NK-92 (cell line): ENCODE measurements around the gene CFAP97.
"Not testable (repeated sequence)": the region's sequence is repeated elsewhere in the genome, so short reads cannot be mapped to it uniquely, and the experiment has no call there.

Source experiments
- DNase-seq: peaks from one replicate; lab custom pipeline; 2025; ENCODE audit not compliant: unreplicated experiment; lab: John Stamatoyannopoulos, UW

The CFAP97 gene

DNA sequence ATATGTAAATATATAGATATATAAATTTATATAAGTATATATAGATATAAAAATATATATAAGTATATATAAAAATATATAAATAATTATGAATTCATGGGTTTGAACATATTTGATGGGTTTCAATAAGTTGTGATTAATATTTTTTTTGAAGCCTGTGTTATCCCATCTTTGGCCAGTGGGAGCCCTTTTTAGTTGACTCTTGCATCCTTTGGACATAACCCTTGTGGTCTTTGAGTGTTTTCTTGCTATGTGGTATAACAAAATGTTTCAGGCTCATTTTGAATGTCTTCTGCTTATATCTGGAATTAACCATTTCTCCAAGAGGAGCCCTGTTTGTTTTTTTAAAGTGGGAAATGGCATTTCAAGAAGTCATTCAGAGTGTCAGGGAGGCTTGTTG is 20.8 kb upstream of the CFAP97 start:
- DNase-seq: no peak

DNA sequence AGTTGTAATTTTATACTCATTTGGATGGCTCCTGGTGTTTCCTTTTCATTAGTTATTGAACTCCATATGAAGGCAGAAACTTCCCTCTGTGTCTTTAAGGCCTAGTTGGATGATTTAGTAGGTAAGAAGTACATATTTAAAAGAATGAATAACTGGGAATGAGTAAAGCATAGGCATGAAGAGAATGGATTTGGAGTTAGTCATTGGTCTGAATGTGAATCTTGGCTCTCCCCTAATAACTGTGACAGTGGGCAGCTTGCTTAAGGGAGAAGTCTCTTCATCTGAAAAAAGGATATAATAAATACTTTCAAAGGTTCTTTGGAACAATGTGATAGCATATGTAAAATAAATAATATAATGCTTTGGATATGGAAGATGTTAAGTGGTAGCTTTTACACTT is 18.8 kb upstream of the CFAP97 start:
- no peak for DNase-seq

DNA sequence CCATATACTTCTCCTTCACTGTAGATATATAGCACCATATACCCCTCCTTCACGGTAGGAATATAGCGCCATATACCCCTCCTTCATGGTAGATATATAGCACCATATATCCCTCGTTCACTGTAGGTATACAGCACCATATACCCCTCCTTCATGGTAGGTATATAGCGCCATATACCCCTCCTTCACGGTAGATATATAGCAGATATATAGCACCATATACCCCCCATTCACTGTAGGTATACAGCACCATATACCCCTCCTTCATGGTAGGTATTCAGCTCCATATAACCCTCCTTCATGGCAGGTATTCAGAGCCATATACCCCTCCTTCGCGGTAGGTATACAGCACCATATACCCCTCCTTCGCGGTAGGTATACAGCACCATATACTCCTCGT is 18.1 kb upstream of the CFAP97 start:
- no peak for DNase-seq

DNA sequence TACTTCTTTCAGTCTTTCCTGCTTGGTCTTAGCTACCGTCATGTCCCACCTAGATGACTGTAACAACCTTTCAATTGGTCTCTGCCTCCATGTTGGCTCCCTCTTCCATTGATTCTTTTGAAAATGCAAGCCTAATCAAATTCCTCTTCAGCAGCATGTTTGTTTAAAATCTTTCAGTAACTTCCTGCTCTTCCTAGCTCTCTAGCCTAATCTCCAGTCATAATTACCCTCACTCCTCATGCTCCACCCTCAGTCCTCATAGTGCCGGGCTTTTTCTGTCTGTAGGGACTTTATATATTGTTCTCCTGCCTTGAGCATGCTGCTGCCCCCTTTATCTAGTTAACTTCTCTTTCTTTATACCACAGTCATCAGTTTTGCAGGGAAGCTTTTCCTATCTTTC is 17.7 kb upstream of the CFAP97 start:
- no peak for DNase-seq

DNA sequence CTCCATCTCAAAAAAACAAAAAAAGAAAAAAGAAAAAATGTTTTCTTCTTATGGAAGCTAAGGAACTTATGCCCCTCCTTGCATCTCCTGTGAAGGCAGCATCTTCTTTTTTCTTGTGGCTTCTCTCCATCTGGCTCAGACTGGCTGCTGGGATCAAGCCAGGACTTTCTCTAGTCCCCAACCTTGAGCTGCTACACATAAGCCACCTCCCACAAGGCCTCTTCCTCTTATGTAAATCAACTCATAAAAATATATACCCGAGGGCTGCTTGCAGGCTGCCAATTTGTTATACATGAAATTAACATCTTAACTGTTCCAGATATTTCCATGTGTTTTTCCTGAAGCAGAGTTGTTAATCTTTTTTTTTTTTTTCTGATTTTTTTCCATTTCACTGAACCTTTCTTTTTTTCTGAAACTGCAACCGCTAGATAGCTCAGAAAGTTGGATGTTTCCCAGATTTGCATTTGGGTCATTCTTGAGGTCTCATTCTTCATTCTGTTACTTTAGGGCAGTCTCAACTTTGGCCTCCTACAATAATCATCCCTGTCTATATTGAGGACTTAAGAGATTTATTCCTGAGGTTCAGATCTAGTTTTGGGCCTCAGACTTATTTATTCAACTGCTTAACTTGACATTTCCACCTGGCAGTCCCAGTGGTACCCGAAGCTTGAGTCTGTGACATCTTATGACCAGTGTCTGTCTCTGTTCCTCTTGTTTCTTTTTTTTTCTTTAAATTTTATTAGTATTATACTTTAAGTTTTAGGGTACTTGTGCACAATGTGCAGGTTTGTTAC is 15.9 kb upstream of the CFAP97 start:
- no peak for DNase-seq

DNA sequence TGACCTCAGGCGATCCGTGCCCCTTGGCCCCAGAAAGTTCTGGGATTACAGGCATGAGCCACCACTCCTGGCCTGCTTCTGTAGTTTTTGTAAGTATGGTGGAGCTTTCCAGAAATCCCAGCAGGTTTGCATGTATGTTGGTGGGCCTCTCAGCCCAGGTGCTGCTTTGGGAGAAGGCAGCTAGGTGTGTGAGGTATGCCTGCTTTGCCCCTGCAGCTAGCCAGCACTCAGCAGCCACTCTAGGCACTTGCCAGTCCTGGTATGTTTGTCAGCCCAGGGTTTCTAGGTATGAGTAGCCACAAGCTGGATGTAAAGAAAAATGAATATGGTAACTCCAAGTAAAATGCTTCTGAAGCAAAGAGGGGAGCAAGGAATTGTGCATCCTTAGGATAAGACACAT is 14.5 kb upstream of the CFAP97 start:
- DNase-seq: no peak

DNA sequence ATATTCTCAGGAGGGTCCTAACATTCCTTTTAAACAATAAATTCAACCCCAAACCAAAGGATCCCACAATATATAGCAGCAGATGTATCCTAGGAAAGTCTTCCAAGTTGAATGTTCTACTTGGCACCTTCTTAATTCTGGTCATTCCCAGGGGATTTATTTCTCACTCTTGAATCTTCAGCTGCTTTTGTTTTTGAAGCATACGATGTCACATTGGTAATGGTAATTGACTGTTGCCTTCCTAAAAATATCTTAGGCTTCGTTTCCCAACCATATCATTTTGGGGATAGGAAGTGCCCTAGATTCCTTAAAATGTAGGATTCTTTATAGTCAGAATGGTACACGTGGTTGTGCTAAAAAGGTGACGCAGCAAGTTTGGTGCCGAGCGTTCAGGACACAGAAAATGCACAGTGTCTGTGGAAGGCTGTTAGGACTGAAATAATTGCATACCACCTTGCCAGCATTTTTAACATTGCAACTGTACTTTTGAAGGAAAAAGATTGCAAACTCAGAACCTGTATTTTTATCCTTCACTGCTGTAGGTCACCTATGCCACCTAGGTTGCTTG is 13.7 kb upstream of the CFAP97 start:
- DNase-seq: no peak

DNA sequence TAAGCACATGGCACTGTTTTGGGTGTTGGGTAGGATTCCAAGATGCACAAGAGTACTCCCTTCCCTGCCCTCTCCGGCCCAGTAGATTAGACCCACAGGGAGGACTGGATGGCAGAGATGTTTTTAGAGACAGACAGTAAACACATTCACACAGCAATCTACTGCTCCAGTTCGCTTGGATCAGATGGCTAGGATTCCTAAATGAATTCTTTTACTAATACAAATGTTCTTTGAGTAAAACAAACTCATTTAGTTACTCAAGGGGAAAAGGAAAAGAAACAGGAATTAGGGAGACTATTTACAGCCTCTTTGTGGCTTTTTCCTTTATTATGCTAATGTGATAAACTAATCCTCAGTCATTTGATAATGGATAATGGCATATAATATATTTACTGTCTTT is 11.5 kb upstream of the CFAP97 start:
- no peak for DNase-seq

DNA sequence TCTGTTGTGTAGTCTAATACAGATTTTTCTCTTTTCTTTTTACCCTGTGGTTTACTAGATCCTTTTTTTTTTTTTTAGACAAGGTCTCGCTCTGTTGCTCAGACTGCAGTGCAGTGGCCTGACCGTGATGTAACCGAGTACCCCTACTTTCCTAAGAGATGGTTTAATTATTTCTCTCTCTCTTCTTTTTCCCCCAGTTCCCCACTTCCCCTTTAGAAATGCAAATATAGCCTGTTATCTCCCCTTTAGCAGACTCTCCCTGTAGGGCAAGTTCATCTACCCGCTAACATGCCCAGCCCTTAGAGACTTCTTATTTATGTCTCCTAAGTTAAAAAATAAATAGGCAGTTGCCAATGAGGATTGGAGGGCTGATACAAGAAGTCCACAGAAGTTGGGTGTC is 10.1 kb upstream of the CFAP97 start:
- DNase-seq: no peak

DNA sequence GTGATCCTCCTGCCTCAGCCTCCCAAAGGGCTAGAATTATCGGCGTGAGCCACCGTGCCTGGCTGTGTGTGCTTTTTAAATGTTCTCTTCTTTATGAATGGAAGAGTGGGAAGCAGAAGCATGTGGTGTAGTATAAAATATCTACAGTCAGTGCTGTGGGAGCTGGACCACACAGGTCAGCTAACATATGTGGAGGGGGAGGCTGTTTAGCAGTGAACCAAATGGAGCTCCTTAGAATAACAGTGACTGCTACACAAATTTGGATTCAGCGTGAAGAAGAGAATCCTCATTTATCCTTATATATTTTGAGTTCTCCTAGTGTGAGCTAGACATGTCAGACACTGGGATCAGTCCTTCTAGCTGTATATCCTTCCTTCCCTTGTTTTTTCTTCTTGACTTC is 8.8 kb upstream of the CFAP97 start:
- no peak for DNase-seq

DNA sequence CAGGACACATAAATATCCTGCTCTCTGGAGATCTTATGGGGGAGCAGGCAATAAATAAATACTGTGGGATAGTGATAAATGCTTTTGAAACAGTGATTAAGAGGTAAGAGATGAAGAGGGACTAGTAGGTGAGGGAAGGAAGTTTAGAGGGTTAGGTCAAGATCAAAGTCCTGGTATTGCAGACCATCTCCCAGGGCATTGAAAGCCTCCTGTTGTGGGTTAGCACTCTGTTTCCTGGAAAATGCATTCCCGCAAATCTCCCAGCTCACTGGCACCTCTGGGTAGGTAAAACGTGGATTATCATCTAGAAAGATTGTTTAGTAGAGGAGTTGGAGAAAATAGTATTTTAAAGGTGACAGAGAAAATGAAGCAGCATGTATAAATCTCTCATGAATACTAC is 7.8 kb upstream of the CFAP97 start:
- DNase-seq: no peak

DNA sequence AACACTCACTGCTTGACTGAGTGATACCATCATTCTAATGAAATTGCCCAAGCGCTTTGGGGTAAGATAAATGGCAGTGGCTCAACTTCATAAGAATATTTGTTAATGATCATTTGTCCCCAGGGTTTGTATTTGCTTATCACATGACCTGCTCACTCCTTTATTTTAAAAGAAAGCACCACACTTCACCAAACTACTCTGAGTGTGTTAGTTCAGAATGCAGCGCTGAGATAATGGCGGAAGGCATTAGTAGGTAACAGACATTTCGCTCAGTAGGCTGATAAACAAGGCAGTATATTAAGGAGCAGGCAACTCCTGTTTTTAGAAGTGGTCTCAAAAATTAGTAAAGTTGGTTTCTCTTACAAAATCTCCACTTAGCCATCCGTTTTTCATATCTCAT is 7.2 kb upstream of the CFAP97 start:
- DNase-seq: no peak

DNA sequence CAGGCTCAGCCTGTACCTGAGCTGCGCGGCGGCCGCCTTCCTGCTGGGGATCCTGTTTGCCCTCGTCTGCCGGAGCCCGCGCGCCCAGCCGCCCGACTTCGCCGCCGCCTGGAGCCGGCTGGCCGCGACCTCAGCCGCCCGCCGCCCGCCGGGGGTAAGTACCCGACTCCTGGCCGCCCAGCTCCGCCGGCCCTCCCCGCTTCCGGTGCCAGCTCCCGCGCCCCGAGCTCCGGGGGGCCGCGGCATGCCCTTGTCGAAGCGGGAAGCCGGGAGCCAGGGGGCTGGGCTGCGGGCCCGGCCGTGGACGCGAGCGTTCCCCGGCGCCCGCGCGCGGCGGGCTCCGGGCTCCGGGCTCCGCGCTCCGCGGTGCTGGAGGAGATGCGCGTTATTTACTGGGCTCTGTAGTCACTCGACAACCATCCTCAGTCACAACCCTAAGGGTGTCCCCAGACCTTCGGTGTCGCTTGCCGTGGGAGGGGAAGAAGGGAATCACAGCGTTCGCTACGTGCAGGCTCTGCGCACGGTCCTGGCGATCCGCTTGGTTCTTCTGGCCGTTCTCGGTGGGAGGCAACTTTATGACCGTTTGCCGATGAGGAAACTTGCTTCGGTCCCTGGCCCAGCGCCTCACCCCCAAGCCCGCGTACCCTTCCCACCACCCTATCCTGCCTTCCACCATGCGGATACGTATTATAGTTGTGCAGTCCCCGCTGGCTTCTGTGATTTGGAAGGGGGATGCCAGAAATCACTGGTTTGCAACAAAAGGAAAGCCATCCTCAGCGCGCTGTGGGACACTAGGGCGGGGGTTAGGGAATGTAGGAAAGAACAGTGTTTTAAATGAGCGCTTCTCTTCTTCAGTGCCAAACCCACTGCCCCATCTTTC is 6.5 kb upstream of the CFAP97 start:
- no peak for DNase-seq

DNA sequence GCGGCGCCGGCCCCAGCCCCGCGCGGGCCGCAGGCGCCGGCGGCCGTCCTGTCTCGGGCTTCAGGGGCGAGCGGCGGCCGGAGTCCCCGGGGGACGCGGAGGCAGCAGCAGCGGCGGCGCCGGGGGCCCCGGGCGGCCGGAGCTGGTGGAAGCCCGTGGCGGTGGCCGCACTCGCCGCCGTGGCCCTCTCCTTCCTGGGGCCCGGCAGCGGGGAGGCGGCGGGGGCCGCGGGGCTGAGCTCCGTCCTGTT is 6.0 kb upstream of the CFAP97 start:
- not testable (repeated sequence) for DNase-seq

DNA sequence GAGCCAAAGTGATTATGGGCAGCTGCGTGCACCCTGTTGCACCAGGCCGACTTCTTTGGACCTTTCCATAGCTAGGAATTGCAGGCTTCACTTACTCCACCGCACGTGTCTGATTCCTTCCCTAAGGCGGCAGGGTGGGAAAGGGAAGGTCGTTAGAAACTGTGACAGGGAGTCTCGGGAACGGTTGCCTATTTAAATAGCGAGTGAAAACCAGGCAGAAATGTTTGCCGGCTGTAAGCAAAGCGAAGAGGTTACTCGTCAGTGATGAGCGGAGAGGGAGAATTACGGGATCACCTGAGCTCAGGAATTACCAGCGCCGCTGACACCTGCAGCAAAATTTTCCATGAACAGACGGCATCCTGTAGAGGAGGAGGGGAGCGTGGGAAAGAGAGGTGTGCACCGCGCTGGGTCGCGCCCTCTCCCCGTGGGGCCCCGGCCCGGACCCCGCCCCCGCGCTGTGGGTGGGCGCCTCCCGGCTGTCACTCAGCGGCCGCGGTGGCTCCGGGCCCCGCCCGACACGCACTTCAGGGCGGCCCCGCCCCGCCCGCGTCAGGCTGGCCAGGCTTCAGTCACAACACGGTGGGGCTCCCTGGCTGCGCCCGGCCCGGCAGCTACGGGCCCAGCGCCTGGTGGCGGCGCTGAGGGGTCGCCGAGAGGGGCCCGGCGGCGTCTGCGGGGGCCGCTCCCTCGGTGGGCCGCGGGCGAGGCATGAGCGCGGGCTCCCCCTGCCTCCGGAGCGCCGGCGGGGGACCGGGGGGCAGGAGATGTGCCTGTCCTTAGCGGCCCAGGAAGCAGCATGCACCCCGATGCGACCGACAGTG is 5.4 kb upstream of the CFAP97 start, which contains the start of gene SNX25:
Gene SNX25 (plus strand): TSS at position 568 of the 821 bp plus-strand sequence. CDS start 229 bp downstream, at position 797.
- no peak for DNase-seq

DNA sequence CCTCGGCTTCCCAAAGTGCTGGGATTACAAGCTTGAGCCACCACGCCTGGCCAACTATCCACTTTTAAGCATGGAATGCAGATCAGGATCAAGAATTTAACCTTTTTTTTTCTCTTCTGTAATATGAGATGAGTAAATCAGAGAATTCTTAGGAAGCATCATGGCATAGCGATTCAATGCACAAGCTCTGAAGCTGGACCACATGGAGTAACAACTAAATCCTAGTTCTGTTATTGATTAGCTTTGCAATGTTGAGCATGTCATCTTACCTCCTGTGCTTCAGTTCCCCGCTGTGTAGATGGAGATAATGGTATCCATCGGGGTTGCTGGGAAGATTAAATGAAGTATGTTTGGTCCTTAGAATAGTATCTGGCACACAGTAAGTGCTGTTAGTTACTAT is 3.7 kb upstream of the CFAP97 start:
- DNase-seq: no peak

DNA sequence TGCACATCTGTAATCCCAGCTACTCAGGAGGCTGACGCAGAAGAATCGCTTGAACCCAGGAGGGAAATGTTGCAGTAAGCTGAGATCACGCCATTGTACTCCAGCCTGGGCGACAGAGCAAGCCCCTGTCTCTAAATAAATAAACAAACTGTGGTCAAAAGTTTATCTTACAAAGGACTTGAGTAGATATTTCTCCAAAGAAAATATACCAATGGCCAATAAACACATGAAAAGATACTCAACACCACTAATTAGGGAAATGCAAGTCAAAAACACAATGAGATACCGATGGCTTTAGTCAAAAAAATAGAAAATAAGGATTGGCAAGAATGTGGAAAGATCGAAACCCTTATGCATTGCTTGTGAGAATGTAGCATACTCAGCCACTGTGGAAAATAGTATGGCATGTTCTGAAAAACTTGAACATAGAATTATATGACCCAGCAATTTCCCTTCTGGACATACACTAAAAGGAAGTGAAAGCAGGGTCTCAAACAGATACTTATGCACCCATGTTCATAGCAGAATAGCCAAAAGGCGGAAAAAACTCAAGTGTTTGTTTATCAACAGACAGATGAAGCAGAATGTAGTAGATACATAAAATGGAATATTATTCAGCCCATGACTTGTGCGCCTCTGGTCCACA is 2.0 kb upstream of the CFAP97 start:
- DNase-seq: no peak

DNA sequence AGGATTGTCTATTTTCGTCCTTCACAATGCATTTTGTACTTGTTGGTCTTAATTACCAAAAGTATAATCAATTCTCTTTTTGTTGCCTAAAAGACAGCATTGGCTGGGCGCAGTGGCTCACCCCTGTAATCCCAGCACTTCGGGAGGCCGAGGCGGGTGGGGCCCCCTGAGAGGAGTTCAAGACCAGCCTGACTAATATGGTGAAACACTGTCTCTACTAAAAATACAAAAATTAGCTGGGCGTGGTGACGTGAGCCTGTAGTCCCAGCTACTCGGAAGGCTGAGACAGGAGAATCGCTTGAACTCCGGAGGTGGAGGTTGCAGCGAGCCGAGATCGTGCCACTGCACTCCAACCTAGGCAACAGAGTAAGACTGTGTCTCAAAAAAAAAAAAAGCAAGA is 1.3 kb upstream of the CFAP97 start:
- not testable (repeated sequence) for DNase-seq

DNA sequence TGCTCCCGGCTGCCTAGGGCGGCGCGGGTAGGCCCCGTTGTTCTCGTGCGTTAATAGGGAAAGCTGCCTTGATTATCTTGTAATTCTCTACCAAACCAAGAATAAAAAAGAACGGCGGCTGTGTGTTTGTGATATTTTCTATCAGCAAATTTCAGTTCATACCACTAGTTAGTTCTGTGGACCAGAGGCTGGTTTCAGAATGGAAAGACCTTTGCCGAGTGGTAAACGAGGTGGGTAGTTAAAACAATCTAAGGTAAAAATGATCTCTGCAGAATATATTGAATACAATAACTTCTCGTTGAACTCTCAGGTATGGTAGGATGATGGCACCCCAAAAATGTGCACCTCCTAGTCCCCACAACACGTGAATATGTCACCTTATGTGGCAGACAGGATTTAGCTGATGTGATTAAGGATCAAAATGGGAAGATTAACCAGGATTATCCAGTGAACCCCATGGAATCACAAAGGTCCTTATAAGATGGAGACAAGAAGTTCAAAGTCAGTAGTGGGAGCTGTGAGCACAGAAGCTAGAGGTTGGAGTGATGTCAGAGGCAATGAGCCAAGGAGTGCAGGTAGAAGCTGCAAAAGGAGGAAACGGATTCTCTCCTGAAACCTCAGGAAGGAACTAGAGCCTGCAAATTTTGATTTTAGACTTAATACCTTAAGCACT is 574 bp upstream of the CFAP97 start:
- no peak for DNase-seq

DNA sequence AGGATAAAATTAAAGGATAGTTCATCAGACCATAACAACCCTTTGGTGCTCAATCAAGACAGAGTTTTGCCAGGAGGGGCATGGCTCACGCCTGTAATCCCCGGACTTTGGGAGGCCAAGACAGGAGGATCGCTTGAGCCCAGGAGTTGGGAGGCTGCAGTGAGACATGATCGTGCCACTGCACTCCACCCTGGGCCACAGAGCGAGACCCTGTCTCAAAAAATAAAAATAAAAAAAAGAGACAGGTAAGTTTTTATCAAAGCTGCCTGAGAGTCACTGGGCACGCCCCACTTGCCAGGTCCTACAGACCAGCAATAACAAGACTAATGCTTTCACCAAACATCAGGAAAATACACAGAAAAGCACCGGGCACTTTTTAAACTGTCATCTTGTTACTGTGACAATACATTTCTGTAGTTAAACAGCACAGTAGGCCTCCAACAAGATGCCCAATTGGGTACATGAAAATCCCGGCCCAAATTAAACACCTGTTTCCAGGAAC is 765 bp downstream of the CFAP97 start:
- DNase-seq: no peak
